Stomach smooth muscle (tissue), 2 donors: Measurements from ENCODE around the gene DCAF8.
A peak's percentile ranks its signal among the peaks of the same experiment; 100 is the strongest.
"Not testable (repeated sequence)": the region's sequence is repeated elsewhere in the genome, so short reads cannot be mapped to it uniquely, and the experiment has no call there.

ENCODE experiments used
- H3K27ac ChIP-seq: one replicate; pipeline ENCODE4 v1.7.0; 2013; ENCODE audit warnings: mild to moderate bottlenecking, low read length, inconsistent platforms
- H3K27me3 ChIP-seq, 2 donors: one replicate each; pipeline ENCODE4 v1.7.0; 2013; ENCODE audit warnings: low read length in 2 of 2; ENCODE audit not compliant: insufficient read depth in 2 of 2, control insufficient read depth in 1 of 2
- H3K36me3 ChIP-seq, 2 donors: one replicate each; pipeline ENCODE4 v1.7.0; 2013; ENCODE audit warnings: low read length in 2 of 2; ENCODE audit not compliant: control insufficient read depth in 2 of 2, insufficient read depth in 2 of 2
- H3K4me1 ChIP-seq: one replicate; pipeline ENCODE4 v1.7.0; 2013; ENCODE audit warnings: low read length; ENCODE audit not compliant: control insufficient read depth, insufficient read depth
- H3K4me3 ChIP-seq, 2 donors: one replicate each; pipeline ENCODE4 v1.7.0; 2013; ENCODE audit warnings: low read length in 2 of 2
- H3K9ac ChIP-seq, 2 donors: one replicate each; pipeline ENCODE4 v1.7.0; 2013; ENCODE audit warnings: low read length in 2 of 2, mild to moderate bottlenecking in 1 of 2
- H3K9me3 ChIP-seq, 2 donors: one replicate each; pipeline ENCODE4 v1.7.0; 2013; ENCODE audit warnings: low read length in 2 of 2; ENCODE audit not compliant: control insufficient read depth in 2 of 2
- donor health status: healthy.
- donor health status: Pancreatic carcinoma.

Gene DCAF8

GRCh38 chr1:160287769-160288168 is 25.4 kb upstream of the DCAF8 start:
- not testable (repeated sequence) for H3K27me3 ChIP-seq, H3K27ac ChIP-seq, H3K9me3 ChIP-seq, H3K4me3 ChIP-seq, H3K9ac ChIP-seq
- Histone ChIP-seq H3K36me3 (peaks cover 35 to 40% of the 10 kb centered on the region in 2 donors), H3K4me1 (peaks cover 20% of the 10 kb centered on the region)

GRCh38 chr1:160285506-160285905 is 23.2 kb upstream of the DCAF8 start:
- Histone ChIP-seq H3K4me3 (peak overlapping the region; percentile 90 to 95), H3K27me3 (no peaks in the 10 kb centered on the region), H3K9me3 (no peaks in the 10 kb centered on the region), H3K27ac (no peak overlapping the region), H3K4me1 (peaks cover 21% of the 10 kb centered on the region), H3K9ac (peak overlapping the region in 1 of 2 donors; percentile 98), H3K36me3 (peaks cover 32 to 34% of the 10 kb centered on the region in 2 donors)

- H3K36me3 ChIP-seq: peaks cover 32 to 34% of the 10 kb centered on the region in 2 donors
- peak within 1 kb of the TSS; percentile 98 for H3K9ac ChIP-seq
- peaks cover 21% of the 10 kb centered on the region for H3K4me1 ChIP-seq
- peak within 1 kb of the TSS; percentile 90 to 95 for H3K4me3 ChIP-seq
- H3K9me3 ChIP-seq: no peaks in the 10 kb centered on the region
- no peaks in the 10 kb centered on the region for H3K27me3 ChIP-seq
- peak within 1 kb of the TSS; percentile 84 for H3K27ac ChIP-seq
Observed at GRCh38 chr1:160284782-160285344, 22.5 kb upstream of the DCAF8 start, which contains the start of gene PEX19. TSS of gene PEX19 (minus strand) at chr1:160285133. CDS start at chr1:160285124, 9 bp downstream.

- H3K36me3 ChIP-seq: peaks cover 33 to 35% of the 10 kb centered on the region in 2 donors
- H3K4me3 ChIP-seq: peak overlapping the region; percentile 90 to 95
- H3K27me3 ChIP-seq: no peaks in the 10 kb centered on the region
- H3K27ac ChIP-seq: peak overlapping the region; percentile 84
- H3K4me1 ChIP-seq: peaks cover 21% of the 10 kb centered on the region
- H3K9ac ChIP-seq: peak overlapping the region; percentile 98
- H3K9me3 ChIP-seq: no peaks in the 10 kb centered on the region
Observed at GRCh38 chr1:160284220-160284781, 22.0 kb upstream of the DCAF8 start.

- peaks cover 42 to 47% of the 10 kb centered on the region in 2 donors for H3K36me3 ChIP-seq
- no peak overlapping the region for H3K9ac ChIP-seq
- H3K4me1 ChIP-seq: peaks cover 21% of the 10 kb centered on the region
Observed at GRCh38 chr1:160282807-160283206, 20.5 kb upstream of the DCAF8 start.

GRCh38 chr1:160277987-160278386 is 15.6 kb upstream of the DCAF8 start:
- Histone ChIP-seq H3K4me3 (no peak overlapping the region), H3K9ac (no peak overlapping the region), H3K9me3 (no peaks in the 10 kb centered on the region), H3K27ac (no peak overlapping the region), H3K36me3 (peaks cover 54 to 58% of the 10 kb centered on the region in 2 donors), H3K4me1 (peaks cover 4% of the 10 kb centered on the region), H3K27me3 (no peaks in the 10 kb centered on the region)

More at GRCh38 chr1:160282807-160283206, 20.5 kb upstream of the DCAF8 start:
- Histone ChIP-seq H3K9me3 (no peaks in the 10 kb centered on the region), H3K4me3 (no peak overlapping the region), H3K27ac (no peak overlapping the region), H3K27me3 (no peaks in the 10 kb centered on the region)

GRCh38 chr1:160277330-160277729 is 15.0 kb upstream of the DCAF8 start:
- Histone ChIP-seq H3K4me1 (no peaks in the 10 kb centered on the region), H3K9ac (no peak overlapping the region), H3K36me3 (peaks cover 53 to 55% of the 10 kb centered on the region in 2 donors)

GRCh38 chr1:160271025-160271424 is 8.7 kb upstream of the DCAF8 start:
- Histone ChIP-seq H3K4me3 (no peak overlapping the region), H3K27me3 (no peaks in the 10 kb centered on the region), H3K9ac (no peak overlapping the region), H3K27ac (no peak overlapping the region), H3K36me3 (no peaks in the 10 kb centered on the region), H3K4me1 (no peaks in the 10 kb centered on the region), H3K9me3 (no peaks in the 10 kb centered on the region)

More at GRCh38 chr1:160277330-160277729, 15.0 kb upstream of the DCAF8 start:
- H3K27me3 ChIP-seq: no peaks in the 10 kb centered on the region
- no peak overlapping the region for H3K27ac ChIP-seq
- H3K9me3 ChIP-seq: no peaks in the 10 kb centered on the region
- H3K4me3 ChIP-seq: no peak overlapping the region

GRCh38 chr1:160267284-160267991 is 5.1 kb upstream of the DCAF8 start:
- no peak overlapping the region for H3K4me3 ChIP-seq
- H3K9me3 ChIP-seq: no peaks in the 10 kb centered on the region
- no peak overlapping the region for H3K27ac ChIP-seq
- no peak overlapping the region for H3K9ac ChIP-seq
- H3K27me3 ChIP-seq: no peaks in the 10 kb centered on the region
- no peaks in the 10 kb centered on the region for H3K36me3 ChIP-seq
- peaks cover 9% of the 10 kb centered on the region for H3K4me1 ChIP-seq

- Histone ChIP-seq H3K9ac (no peak overlapping the region), H3K4me3 (no peak overlapping the region), H3K4me1 (peaks cover 15% of the 10 kb centered on the region), H3K27ac (no peak overlapping the region), H3K9me3 (no peaks in the 10 kb centered on the region), H3K36me3 (no peaks in the 10 kb centered on the region), H3K27me3 (no peaks in the 10 kb centered on the region)
Observed at GRCh38 chr1:160264795-160265307, 2.5 kb upstream of the DCAF8 start.
